ENCODE data around the gene INTS1. TPM values are rescaled to one million over a fixed set of nuclear protein-coding genes. Genes with fewer than 3 reads are reported as not detected.

The INTS1 gene
- total and polyA plus RNA-seq, 3 experiments from 2014 or later: 26.1 to 111 (median 96.6) TPM

DNA sequence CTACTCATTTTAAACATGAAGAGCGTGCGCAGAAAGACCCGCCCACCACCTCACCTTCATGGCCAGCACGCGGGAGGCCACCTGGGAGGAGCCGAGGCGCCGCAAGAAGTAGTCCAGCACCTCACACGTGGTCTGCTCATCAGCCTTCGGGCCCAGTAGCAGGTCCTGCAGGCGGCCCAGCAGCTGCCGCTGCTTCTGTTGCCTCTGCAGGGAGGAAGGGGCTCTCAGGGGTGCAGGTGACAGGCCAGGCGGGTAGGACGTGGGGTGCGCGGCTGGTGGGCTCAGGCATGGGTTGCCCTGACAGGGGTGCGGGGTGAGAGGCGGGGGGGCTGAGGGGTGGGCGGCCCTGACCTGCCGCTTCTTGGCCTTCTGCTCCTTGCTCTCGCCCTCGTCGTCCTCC lies 17.6 kb downstream of the INTS1 start:
- CTCF ChIA-PET: no interaction called here
- Histone ChIP-seq H3K36me3 (ENCODE audit: insufficient read depth, low read length) (peaks cover 14% of the 10 kb centered on the region), H3K4me3 (ENCODE audit: low read length) (no peak overlapping the region), H3K4me1 (ENCODE audit: insufficient read depth, low read length) (no peaks in the 10 kb centered on the region), H3K9me3 (ENCODE audit: low read length) (no peaks in the 10 kb centered on the region), H3K27me3 (ENCODE audit: insufficient read depth, low read length, poor library complexity, severe bottlenecking) (no peaks in the 10 kb centered on the region), H3K27ac (ENCODE audit: low read depth, low read length) (no peak overlapping the region)
- no peaks in the 10 kb centered on the region for H3K9me3 Mint-ChIP-seq
- POLR2A ChIA-PET: no interaction called here
- H3K27ac Mint-ChIP-seq: no peak overlapping the region
- no peak for DNase-seq
- H3K4me3 Mint-ChIP-seq: no peak overlapping the region
- peaks cover 4 to 84% (median 5%) of the 10 kb centered on the region in 3 donors for H3K36me3 Mint-ChIP-seq
- H3K27me3 Mint-ChIP-seq: peaks cover 0 to 1% of the 10 kb centered on the region in 2 donors
- peaks cover 0 to 4% (median 0%) of the 10 kb centered on the region in 3 donors for H3K4me1 Mint-ChIP-seq

- H3K27ac Mint-ChIP-seq: no peak overlapping the region
- no peaks in the 10 kb centered on the region for H3K9me3 Mint-ChIP-seq
- no peak overlapping the region for H3K4me3 ChIP-seq (ENCODE audit: low read length)
- peaks cover 11% of the 10 kb centered on the region for H3K36me3 ChIP-seq (ENCODE audit: insufficient read depth, low read length)
- POLR2A ChIA-PET: no interaction called here
- no peaks in the 10 kb centered on the region for H3K9me3 ChIP-seq (ENCODE audit: low read length)
- H3K4me1 ChIP-seq (ENCODE audit: insufficient read depth, low read length): no peaks in the 10 kb centered on the region
- no peaks in the 10 kb centered on the region for H3K4me1 Mint-ChIP-seq
- H3K27me3 ChIP-seq (ENCODE audit: insufficient read depth, low read length, poor library complexity, severe bottlenecking): no peaks in the 10 kb centered on the region
- no peak for DNase-seq
- H3K4me3 Mint-ChIP-seq: no peak overlapping the region
- CTCF ChIA-PET: no interaction called here
- peaks cover 0 to 1% of the 10 kb centered on the region in 2 donors for H3K27me3 Mint-ChIP-seq
- no peak overlapping the region for H3K27ac ChIP-seq (ENCODE audit: low read depth, low read length)
- H3K36me3 Mint-ChIP-seq: peaks cover 0 to 77% (median 4%) of the 10 kb centered on the region in 3 donors
Observed at GRCh38 chr7:1485156-1485555, 19.0 kb downstream of the INTS1 start.

- Mint-ChIP-seq H3K27me3 (peaks cover 0 to 1% of the 10 kb centered on the region in 2 donors), H3K9me3 (no peaks in the 10 kb centered on the region), H3K4me1 (no peaks in the 10 kb centered on the region), H3K4me3 (no peak overlapping the region), H3K27ac (no peak overlapping the region), H3K36me3 (peaks cover 0 to 77% (median 4%) of the 10 kb centered on the region in 3 donors)
- DNase-seq: no peak
- Histone ChIP-seq H3K9me3 (ENCODE audit: low read length) (no peaks in the 10 kb centered on the region), H3K27me3 (ENCODE audit: insufficient read depth, low read length, poor library complexity, severe bottlenecking) (no peaks in the 10 kb centered on the region), H3K4me3 (ENCODE audit: low read length) (no peak overlapping the region), H3K4me1 (ENCODE audit: insufficient read depth, low read length) (no peaks in the 10 kb centered on the region), H3K36me3 (ENCODE audit: insufficient read depth, low read length) (peaks cover 11% of the 10 kb centered on the region), H3K27ac (ENCODE audit: low read depth, low read length) (no peak overlapping the region)
- ChIA-PET POLR2A (no interaction called here), CTCF (no interaction called here)
Observed at GRCh38 chr7:1484569-1484968, 19.6 kb downstream of the INTS1 start.

DNA sequence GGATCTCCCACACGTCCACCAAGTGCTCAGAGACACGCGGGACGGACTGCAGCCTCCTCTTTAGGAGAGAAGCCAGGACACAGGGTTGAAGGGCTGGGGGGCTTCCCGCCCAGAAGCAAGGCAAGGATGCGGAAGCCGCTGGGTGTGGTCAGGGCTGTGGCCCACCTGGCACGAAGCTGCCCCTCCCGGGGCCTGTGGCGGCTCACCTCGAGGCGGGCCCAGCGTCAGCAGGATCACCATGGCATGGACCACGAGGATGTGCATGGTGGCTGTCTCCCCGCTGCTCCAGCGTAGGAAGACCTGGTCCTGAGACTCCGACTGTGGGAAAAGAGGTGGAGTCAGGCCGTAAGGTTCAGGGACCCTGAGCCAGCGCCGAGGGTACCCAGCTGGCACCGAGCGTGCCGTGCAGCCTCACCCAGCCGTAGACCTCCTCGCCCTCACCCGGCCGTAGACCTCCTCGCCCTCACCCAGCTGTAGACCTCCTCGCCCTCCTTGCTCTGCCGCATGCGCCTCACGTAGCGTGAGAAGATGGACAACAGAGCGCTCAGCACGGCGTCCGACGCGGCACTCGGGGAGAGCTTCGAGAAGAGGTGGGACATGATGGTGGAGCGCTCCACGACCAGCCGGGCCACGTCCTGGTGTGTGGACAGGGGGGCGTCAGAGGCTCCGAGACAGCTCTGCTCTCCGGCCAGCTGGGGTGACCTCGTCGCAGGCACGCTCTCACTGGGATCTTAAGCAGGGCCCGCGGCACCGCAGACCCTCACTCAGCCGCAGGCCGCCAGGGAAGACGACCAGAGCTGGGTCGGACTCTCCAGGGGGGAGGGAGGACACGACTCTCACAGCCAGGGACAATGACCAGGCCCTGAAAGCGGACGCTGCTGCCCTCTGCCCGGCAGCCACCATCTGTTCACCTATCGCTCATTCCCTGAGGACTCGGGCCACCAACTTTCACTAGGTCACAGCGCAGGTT lies 20.4 kb downstream of the INTS1 start:
- no peak overlapping the region for H3K27ac Mint-ChIP-seq
- H3K9me3 Mint-ChIP-seq: no peaks in the 10 kb centered on the region
- H3K27me3 Mint-ChIP-seq: peaks cover 0 to 1% of the 10 kb centered on the region in 2 donors
- H3K27ac ChIP-seq (ENCODE audit: low read depth, low read length): no peak overlapping the region
- H3K36me3 Mint-ChIP-seq: peaks cover 0 to 74% (median 4%) of the 10 kb centered on the region in 3 donors
- H3K27me3 ChIP-seq (ENCODE audit: insufficient read depth, low read length, poor library complexity, severe bottlenecking): no peaks in the 10 kb centered on the region
- H3K4me1 ChIP-seq (ENCODE audit: insufficient read depth, low read length): no peaks in the 10 kb centered on the region
- H3K9me3 ChIP-seq (ENCODE audit: low read length): no peaks in the 10 kb centered on the region
- H3K36me3 ChIP-seq (ENCODE audit: insufficient read depth, low read length): peaks cover 8% of the 10 kb centered on the region
- no peak overlapping the region for H3K4me3 Mint-ChIP-seq
- H3K4me1 Mint-ChIP-seq: no peaks in the 10 kb centered on the region
- ChIA-PET POLR2A (no interaction called here), CTCF (no interaction called here)
- no peak for DNase-seq
- H3K4me3 ChIP-seq (ENCODE audit: low read length): no peak overlapping the region

DNA sequence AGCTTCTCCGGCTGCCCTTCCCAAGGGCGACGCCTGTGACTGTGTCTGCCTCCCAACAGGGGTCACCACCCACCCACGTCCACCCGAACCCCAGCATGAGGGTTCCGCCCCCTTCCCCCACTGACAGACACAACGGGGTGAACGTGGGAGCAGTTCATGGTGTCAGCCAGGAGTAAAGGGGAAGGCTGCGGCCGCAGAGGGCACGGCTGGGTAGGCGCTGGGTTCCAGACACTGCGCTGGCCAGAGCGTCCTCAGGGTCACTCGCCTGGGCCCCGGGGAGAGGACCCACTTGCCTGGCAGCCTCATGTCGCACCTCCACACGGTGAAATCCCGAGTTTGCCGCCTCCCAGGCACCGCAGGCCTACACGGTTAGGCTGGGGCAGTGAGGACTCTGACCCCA lies 21.1 kb downstream of the INTS1 start:
- no peak overlapping the region for H3K27ac ChIP-seq (ENCODE audit: low read depth, low read length)
- no peak overlapping the region for H3K4me3 ChIP-seq (ENCODE audit: low read length)
- H3K36me3 ChIP-seq (ENCODE audit: insufficient read depth, low read length): peaks cover 5% of the 10 kb centered on the region
- ChIA-PET POLR2A (no interaction called here), CTCF (no interaction called here)
- Mint-ChIP-seq H3K27me3 (no peaks in the 10 kb centered on the region), H3K36me3 (peaks cover 0 to 69% (median 0%) of the 10 kb centered on the region in 3 donors), H3K4me1 (no peaks in the 10 kb centered on the region), H3K9me3 (no peaks in the 10 kb centered on the region), H3K4me3 (no peak overlapping the region), H3K27ac (no peak overlapping the region)
- DNase-seq: no peak
- no peaks in the 10 kb centered on the region for H3K9me3 ChIP-seq (ENCODE audit: low read length)
- H3K4me1 ChIP-seq (ENCODE audit: insufficient read depth, low read length): no peaks in the 10 kb centered on the region
- H3K27me3 ChIP-seq (ENCODE audit: insufficient read depth, low read length, poor library complexity, severe bottlenecking): no peaks in the 10 kb centered on the region

GRCh38 chr7:1481300-1481699 lies 22.9 kb downstream of the INTS1 start:
- H3K9me3 ChIP-seq (ENCODE audit: low read length): no peaks in the 10 kb centered on the region
- peaks cover 0 to 63% (median 0%) of the 10 kb centered on the region in 3 donors for H3K36me3 Mint-ChIP-seq
- H3K27ac ChIP-seq (ENCODE audit: low read depth, low read length): no peak overlapping the region
- no peaks in the 10 kb centered on the region for H3K4me1 Mint-ChIP-seq
- no peak for DNase-seq
- H3K4me3 ChIP-seq (ENCODE audit: low read length): no peak overlapping the region
- ChIA-PET CTCF (no interaction called here), POLR2A (no interaction called here)
- no peaks in the 10 kb centered on the region for H3K27me3 Mint-ChIP-seq
- H3K9me3 Mint-ChIP-seq: no peaks in the 10 kb centered on the region
- no peak overlapping the region for H3K4me3 Mint-ChIP-seq
- no peaks in the 10 kb centered on the region for H3K4me1 ChIP-seq (ENCODE audit: insufficient read depth, low read length)
- peaks cover 5% of the 10 kb centered on the region for H3K36me3 ChIP-seq (ENCODE audit: insufficient read depth, low read length)
- no peaks in the 10 kb centered on the region for H3K27me3 ChIP-seq (ENCODE audit: insufficient read depth, low read length, poor library complexity, severe bottlenecking)
- no peak overlapping the region for H3K27ac Mint-ChIP-seq

DNA sequence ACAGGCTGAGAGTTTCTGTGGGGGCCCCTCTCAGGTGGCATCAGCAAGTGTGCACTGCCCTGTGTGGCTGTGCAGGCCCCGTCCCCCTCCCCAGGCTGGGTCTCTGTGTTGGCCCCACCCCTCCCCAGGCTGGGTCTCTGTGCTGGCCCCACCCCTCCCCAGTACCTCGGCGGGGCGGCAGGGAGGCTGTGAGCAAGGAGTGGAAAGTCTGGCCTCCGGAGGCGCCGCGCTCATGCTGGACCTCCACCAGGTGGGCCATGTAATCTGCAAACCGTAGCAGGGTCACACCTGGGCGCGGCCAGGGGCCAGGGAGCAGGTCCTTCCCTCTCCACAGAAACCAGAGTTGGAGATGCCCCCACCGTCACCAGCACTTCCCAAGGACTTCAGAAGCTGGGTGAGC lies 23.5 kb downstream of the INTS1 start:
- no peaks in the 10 kb centered on the region for H3K4me1 ChIP-seq (ENCODE audit: insufficient read depth, low read length)
- no peak for DNase-seq
- no peak overlapping the region for H3K4me3 ChIP-seq (ENCODE audit: low read length)
- H3K27me3 ChIP-seq (ENCODE audit: insufficient read depth, low read length, poor library complexity, severe bottlenecking): no peaks in the 10 kb centered on the region
- H3K9me3 ChIP-seq (ENCODE audit: low read length): no peaks in the 10 kb centered on the region
- no peaks in the 10 kb centered on the region for H3K27me3 Mint-ChIP-seq
- no peaks in the 10 kb centered on the region for H3K9me3 Mint-ChIP-seq
- H3K36me3 Mint-ChIP-seq: peaks cover 0 to 57% (median 0%) of the 10 kb centered on the region in 3 donors
- H3K36me3 ChIP-seq (ENCODE audit: insufficient read depth, low read length): peaks cover 5% of the 10 kb centered on the region
- POLR2A ChIA-PET: no interaction called here
- no peak overlapping the region for H3K27ac Mint-ChIP-seq
- H3K4me3 Mint-ChIP-seq: no peak overlapping the region
- H3K4me1 Mint-ChIP-seq: no peaks in the 10 kb centered on the region
- CTCF ChIA-PET: no interaction called here
- no peak overlapping the region for H3K27ac ChIP-seq (ENCODE audit: low read depth, low read length)

DNA sequence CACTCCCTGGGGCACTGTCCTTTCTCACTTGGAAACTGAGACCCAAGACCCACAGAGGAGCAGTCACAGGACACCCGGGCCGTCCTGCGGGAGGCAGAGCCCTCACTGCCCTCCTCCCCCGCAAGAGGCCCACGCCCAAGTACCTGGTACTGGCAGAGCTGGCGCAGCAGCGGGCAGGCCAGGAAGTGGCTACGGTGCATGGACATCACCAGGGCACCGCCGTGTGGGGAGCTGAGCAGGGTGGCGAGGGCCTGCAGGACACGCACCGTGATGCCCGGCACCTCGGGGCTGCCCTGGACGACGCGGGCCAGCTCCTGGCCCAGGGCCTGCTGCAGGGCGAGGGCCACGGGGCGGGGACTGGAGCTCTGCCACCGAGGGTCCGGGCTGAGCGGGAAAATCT lies 24.9 kb downstream of the INTS1 start:
- no peak for DNase-seq
- Histone ChIP-seq H3K27ac (ENCODE audit: low read depth, low read length) (no peak overlapping the region), H3K27me3 (ENCODE audit: insufficient read depth, low read length, poor library complexity, severe bottlenecking) (no peaks in the 10 kb centered on the region), H3K4me1 (ENCODE audit: insufficient read depth, low read length) (peaks cover 5% of the 10 kb centered on the region), H3K9me3 (ENCODE audit: low read length) (no peaks in the 10 kb centered on the region), H3K36me3 (ENCODE audit: insufficient read depth, low read length) (peaks cover 5% of the 10 kb centered on the region), H3K4me3 (ENCODE audit: low read length) (no peak overlapping the region)
- ChIA-PET POLR2A (no interaction called here), CTCF (no interaction called here)
- Mint-ChIP-seq H3K27me3 (no peaks in the 10 kb centered on the region), H3K36me3 (peaks cover 0 to 57% (median 0%) of the 10 kb centered on the region in 3 donors), H3K27ac (no peak overlapping the region), H3K4me1 (peaks cover 0 to 8% (median 4%) of the 10 kb centered on the region in 3 donors), H3K4me3 (no peak overlapping the region), H3K9me3 (no peaks in the 10 kb centered on the region)
